Posterior vena cava (tissue), 2 donors: Measurements from ENCODE around the gene IKBKE. TPM values are rescaled to one million over a fixed set of nuclear protein-coding genes. Genes with fewer than 3 reads are reported as not detected.

Experiments
- DNase-seq: peaks from one replicate; pipeline ENCODE4 v3.0.0-alpha.2; 2020; ENCODE audit warnings: low spot score
- intact Hi-C, 2 donors: fragments of 100-400 bp; cut with DNase I; formaldehyde crosslinking; loops; one replicate each; pipeline versions ENCODE4 v1.14.1 to v1.14.2; 2022 to 2023
- total RNA-seq, 2 donors: library from RNA; stranded (reverse); fragmentation: NEBNext Ultra II Directional; extraction: Animal tissue kit (Norgen Biotek cat#: 25700); gene quantifications; one replicate each; pipeline ENCODE4 v1.2.1, GENCODE V29; 2021
- donor health status: DM: yes; HTN: yes; CAD: no.
- donor health status: DM: yes; HTN: yes; CAD: no.

The IKBKE gene
- total RNA-seq, 2 donors from 2014 or later = 4.8 to 6.5 TPM

GRCh38 chr1:206450281-206450680, 20.0 kb upstream of the IKBKE start:
- DNase-seq = no peak
- intact Hi-C loops = no loop called here

DNA sequence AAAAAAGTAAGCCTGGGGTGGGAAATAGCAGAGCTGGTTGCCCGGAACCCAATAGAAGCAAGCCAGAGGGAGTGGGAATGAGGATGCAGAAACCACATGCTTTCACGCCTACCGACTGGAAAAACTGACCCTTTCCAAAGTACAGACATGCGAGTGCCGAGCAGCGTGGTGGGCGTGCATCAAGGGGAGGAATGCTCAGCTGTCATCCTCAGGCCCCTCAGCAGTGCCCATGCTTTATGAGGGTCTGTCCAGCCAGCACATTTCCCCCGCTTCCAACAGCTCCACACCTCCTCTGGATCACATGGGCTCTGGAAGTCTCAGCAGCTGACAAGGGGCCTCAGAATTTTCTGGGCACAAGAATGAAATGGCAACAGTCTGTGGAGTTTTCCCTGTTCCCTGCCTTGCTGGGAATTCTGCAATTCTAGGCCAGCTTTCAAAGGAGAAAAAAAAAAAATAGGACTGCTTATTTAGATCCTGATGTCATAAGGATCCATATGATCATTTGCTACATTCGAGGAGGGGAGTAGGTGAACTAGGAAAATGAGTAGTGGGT, 19.1 kb upstream of the IKBKE start:
- intact Hi-C loops = no loop called here
- DNase-seq = no peak

- intact Hi-C loops = no loop called here
- no peak for DNase-seq
Measured at GRCh38 chr1:206453111-206453510, 17.2 kb upstream of the IKBKE start.

- no peak for DNase-seq
Measured at GRCh38 chr1:206455289-206455665, 15.0 kb upstream of the IKBKE start.

DNA sequence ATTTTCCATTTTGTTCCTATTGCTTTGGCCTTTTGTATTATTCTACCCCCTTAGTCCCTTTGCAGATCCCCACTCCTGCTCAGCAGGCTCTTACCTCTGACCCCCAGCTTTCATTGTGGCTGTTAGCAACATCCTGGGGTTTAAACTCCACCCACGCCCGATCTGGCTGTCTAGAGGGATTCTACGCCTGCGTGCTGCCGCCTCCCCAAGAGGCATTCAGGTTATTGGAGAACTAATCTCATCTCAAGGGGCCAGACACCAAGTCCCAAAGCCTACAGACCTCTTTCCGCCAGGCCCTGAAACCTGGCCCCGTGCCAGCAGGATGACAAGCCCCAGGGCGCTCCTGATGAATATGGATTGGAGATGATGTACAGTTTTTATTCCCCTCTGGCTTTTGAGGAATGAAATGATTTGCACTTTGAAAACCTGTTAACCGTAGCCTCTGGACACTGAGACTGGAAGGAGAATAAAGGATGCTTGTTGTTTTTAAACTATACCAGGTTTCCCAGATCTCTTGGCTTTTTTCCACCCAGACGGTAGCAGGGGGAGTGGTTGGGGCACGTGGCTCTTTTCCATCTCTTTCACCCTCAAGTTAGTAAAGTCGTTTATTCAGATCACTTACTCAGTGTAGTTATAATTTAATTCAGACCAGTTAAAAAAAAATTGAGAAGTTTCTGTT, 14.5 kb upstream of the IKBKE start:
- intact Hi-C loops = no loop called here

More at GRCh38 chr1:206455289-206455665, 15.0 kb upstream of the IKBKE start:
- intact Hi-C loops = no loop called here

DNA sequence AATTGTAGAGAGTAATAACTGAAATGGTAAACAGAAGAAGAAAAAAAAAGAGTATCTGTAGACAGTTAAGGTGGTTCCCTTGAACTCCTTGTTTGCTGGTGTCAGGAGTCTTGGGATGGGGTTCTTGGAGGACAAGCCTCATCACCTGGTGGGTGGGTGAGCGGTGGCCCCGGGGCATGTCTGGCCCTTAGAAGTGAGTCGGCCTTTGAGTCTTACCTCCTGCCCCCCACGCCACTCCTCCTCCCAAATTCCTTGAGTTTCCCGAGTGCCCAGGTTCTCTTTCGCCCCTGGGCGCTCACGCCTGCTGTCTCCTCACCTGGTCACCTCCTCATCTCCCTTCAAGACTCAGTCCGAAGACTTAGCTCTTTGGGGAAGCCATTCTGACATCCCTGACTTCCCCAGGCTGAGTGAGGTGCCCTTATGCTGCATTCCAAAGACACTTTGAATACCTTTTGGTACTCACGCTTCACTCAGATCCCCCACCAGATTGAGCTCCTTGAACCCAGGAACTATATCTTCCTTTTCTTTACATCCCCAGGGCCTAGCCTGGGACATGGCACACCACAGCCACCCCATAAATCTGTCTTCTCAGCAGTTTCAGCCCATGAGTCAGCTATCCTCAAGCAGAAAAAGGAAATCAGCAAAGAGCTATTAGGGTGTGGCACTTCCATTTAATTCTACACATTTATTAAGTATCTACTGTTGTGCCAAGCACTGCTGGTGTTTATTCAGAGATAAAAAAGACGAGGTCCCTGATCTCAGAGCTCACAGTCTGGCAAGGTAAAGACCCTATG, 13.5 kb upstream of the IKBKE start:
- no peak for DNase-seq

More for the DNA sequence above, 14.5 kb upstream of the IKBKE start:
- no peak for DNase-seq

DNA sequence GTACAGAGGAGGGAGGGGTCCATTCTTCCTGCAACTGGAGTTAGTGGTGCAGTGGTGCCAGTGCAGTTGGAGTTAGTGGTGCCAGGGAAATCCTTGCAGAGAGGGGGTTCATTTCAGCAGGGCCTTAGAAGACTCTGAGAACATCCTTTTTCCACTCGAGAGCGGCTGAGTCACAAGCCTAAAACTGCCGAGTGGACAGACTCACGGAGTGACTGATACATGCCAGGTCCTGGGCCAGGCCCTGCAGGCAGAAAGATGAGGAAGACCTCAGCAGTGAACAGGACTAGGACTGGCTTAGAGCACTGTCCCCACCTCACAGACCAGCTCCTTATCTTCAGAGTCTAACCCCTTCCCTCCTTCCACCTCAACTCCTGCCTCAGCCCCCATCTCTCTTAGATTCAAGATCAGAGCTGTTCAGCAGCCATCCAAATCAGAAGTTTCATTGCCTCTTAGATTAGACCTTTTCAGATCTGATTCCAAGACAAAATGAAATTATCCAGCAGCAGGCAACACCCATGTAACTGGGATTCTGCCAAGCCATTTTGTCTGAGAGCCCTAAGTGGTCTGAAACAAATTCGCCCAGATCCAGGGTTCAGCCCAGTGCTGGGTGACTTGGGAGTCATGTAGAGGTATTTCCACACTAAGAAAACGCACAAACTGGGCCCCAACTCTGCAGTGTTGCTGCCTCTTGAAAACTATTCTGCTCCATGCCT, 12.7 kb upstream of the IKBKE start:
- DNase-seq = no peak
- intact Hi-C loops = no loop called here

More for the DNA sequence above, 13.5 kb upstream of the IKBKE start:
- intact Hi-C loops = no loop called here

GRCh38 chr1:206459703-206460102, 10.6 kb upstream of the IKBKE start:
- no peak for DNase-seq
- intact Hi-C loops = no loop called here

GRCh38 chr1:206460836-206461426, 9.3 kb upstream of the IKBKE start:
- no peak for DNase-seq
- intact Hi-C loops = no loop called here

- intact Hi-C loops = no loop called here
- DNase-seq = no peak
Measured at GRCh38 chr1:206461602-206462455, 8.4 kb upstream of the IKBKE start.

- intact Hi-C loops = no loop called here
- no peak for DNase-seq
Measured at GRCh38 chr1:206463137-206463536, 7.1 kb upstream of the IKBKE start.

DNA sequence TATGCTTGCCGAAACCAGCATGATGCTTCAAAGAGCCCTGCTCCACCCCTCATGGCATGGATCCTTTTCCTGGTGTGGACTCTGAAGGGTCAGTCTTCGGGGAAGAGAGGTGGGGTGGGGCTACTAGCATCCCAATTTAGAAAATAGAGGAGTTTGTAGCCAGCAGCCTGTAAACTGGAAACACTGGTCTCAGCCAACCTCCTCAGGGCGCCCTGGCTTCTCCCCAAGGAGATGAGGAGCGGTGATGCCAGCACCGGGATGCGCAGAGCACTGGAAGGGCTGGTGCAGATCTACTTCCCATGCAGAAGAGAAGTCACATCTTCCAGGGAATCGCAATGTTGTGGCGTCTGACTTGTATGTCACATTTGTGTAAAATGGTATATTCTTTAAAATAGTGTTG, 6.4 kb upstream of the IKBKE start:
- intact Hi-C loops = no loop called here
- DNase-seq = no peak

DNA sequence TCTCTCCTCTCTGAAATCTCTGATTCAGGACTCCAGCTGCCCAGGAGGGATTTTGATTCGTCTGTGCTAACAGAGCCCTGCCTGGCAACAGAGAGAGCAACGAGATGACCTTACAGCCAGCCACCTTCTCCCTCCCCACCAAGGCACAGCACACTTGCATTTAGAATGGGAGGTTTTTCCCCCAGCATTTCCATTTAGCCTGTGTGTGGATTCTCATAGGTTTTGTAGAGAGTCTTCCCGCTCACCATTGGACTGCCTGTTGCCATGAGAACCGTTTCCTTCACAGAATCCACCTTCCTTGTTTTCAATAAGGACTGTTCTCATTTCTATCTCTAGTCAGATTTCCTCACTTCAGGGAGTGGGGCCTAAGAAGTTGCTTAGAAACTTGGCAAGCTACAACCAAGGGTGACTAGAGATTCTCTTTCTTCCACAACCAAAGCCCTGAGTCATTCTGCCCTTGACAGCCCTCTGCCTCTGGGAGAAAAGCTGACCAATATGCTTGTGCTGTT, 5.8 kb upstream of the IKBKE start:
- no peak for DNase-seq

GRCh38 chr1:206465951-206466350, 4.3 kb upstream of the IKBKE start:
- intact Hi-C loops = no loop called here
- no peak for DNase-seq

More for the DNA sequence above, 5.8 kb upstream of the IKBKE start:
- intact Hi-C loops = no loop called here

- intact Hi-C loops = no loop called here
- DNase-seq = no peak
Measured at GRCh38 chr1:206466840-206467649, 3.2 kb upstream of the IKBKE start.

GRCh38 chr1:206467915-206468314, 2.4 kb upstream of the IKBKE start:
- intact Hi-C loops = no loop called here
- DNase-seq = peak; percentile 92

- intact Hi-C loops = no loop called here
- no peak for DNase-seq
Measured at GRCh38 chr1:206468571-206468970, 1.7 kb upstream of the IKBKE start.
